ENCODE results near the gene FRS2.

The FRS2 gene

DNA sequence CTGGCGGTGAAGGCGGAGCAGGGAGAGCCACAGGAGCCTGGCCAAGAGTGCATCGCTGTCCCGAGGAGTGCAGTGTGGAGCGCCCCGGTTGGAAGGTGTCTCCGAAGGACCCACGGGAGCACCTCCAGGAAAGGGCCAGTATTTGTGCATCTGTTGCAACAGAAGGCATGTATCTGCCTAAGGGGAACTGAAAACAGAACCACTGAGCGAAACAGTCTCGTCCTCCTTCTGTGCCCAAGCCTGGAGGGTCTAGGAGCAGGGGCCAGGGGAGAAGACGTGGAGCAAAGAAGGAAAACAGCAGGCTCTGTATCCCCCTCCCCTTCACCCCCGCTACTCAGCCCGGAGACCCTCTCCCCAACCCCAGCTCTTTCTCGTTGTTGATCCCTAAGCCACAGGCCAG, 145.8 kb downstream of the FRS2 start:
- TF ChIP-seq, protein P1, sequence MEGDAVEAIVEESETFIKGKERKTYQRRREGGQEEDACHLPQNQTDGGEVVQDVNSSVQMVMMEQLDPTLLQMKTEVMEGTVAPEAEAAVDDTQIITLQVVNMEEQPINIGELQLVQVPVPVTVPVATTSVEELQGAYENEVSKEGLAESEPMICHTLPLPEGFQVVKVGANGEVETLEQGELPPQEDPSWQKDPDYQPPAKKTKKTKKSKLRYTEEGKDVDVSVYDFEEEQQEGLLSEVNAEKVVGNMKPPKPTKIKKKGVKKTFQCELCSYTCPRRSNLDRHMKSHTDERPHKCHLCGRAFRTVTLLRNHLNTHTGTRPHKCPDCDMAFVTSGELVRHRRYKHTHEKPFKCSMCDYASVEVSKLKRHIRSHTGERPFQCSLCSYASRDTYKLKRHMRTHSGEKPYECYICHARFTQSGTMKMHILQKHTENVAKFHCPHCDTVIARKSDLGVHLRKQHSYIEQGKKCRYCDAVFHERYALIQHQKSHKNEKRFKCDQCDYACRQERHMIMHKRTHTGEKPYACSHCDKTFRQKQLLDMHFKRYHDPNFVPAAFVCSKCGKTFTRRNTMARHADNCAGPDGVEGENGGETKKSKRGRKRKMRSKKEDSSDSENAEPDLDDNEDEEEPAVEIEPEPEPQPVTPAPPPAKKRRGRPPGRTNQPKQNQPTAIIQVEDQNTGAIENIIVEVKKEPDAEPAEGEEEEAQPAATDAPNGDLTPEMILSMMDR (IDR thresholded peaks at IDR 0.05; ENCODE audit: extremely low read depth, insufficient read depth, missing control alignments): no peak
- in situ Hi-C loops (cut with MboI; ENCODE audit: low pct_unique_long_range_greater_than_20kb, low sequenced_read_pairs, unreplicated experiment): no loop called here
- DNase-seq (ENCODE audit: low spot score): no peak

DNA sequence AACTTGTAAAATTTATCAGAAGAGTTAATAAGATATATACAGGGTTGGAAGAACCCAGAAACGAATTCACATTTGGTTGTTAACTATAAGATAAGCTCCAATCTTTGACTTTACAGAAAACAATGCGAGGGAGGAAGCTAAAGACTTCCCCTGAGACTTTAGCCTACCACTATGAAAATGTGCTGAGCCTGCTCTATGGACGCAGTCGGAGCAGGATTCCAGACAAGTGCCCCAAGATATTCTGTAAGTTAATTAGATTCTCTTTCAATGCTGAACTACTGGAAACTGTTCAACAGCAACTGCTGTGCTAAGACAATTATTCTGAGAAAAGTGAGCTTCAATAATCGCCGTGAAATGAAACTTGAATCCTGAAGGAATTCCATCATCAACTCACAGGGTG, 148.9 kb downstream of the FRS2 start:
- TF ChIP-seq, protein P1 (IDR thresholded peaks at IDR 0.05; ENCODE audit: extremely low read depth, insufficient read depth, missing control alignments): no peak
- in situ Hi-C loops (cut with MboI; ENCODE audit: low pct_unique_long_range_greater_than_20kb, low sequenced_read_pairs, unreplicated experiment): no loop called here
- no peak for DNase-seq (ENCODE audit: low spot score)

DNA sequence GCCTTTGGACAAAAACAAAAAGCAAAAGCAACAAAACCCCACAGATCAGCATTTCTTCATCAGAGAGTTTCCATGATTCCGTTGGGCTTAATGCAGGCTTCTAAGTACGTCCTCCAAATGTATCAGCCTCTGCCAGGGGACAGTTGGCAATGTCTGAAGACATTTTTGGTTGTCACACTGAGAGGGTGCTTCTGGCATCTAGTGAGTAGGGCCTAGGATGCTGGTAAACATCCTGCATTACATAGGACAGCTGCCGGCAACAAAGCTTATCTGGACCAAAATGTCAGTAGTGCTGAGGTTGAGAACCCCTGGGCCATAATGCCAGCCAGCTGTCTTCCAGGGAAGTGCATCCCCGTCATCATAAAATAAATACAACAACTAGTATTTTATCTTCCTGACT, 149.9 kb downstream of the FRS2 start:
- DNase-seq (ENCODE audit: low spot score): no peak
- TF ChIP-seq, protein P1 (IDR thresholded peaks at IDR 0.05; ENCODE audit: extremely low read depth, insufficient read depth, missing control alignments): no peak
- in situ Hi-C loops (cut with MboI; ENCODE audit: low pct_unique_long_range_greater_than_20kb, low sequenced_read_pairs, unreplicated experiment): no loop called here

DNA sequence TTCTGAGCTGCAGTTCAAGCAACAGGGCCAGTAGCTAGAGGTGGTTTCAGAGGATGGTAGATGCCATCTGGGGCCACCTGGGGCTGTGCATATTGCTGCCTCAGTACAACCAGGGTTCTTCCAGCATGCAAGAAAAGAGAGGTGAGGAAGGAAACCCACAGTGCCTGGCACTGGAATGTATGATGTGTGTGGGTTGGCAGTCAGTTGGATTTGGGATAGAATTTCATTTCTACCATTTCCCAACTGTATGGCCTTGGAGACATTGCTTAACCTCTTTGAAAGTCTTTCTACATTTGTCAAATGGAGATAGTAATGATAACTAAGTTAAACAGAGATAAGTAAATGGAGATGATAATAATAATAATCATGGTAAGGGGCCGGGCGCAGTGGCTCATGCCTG, 150.7 kb downstream of the FRS2 start:
- no peak for DNase-seq (ENCODE audit: low spot score)
- in situ Hi-C loops (cut with MboI; ENCODE audit: low pct_unique_long_range_greater_than_20kb, low sequenced_read_pairs, unreplicated experiment): no loop called here
- TF ChIP-seq, protein P1 (IDR thresholded peaks at IDR 0.05; ENCODE audit: extremely low read depth, insufficient read depth, missing control alignments): no peak

DNA sequence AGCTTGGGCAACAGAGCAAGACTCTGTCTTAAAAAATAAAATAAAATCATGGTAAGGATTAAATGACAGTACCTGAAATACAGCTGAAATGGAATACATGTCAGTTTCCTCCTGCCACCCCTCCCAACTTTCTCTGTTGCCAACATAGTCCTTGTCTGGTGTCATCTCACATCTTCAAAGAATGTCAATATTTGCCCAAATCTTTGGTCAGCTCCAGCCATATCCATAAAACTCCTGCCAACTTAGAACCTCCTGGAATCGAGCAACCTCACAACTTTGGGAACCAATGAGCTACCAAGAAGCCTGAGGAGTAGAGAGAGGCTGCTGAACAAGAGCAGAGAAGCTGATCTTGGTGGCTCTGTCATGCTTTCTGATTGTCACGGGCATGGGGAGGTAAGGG, 151.4 kb downstream of the FRS2 start:
- in situ Hi-C loops (cut with MboI; ENCODE audit: low pct_unique_long_range_greater_than_20kb, low sequenced_read_pairs, unreplicated experiment): no loop called here
- TF ChIP-seq, protein P1 (IDR thresholded peaks at IDR 0.05; ENCODE audit: extremely low read depth, insufficient read depth, missing control alignments): no peak
- no peak for DNase-seq (ENCODE audit: low spot score)

DNA sequence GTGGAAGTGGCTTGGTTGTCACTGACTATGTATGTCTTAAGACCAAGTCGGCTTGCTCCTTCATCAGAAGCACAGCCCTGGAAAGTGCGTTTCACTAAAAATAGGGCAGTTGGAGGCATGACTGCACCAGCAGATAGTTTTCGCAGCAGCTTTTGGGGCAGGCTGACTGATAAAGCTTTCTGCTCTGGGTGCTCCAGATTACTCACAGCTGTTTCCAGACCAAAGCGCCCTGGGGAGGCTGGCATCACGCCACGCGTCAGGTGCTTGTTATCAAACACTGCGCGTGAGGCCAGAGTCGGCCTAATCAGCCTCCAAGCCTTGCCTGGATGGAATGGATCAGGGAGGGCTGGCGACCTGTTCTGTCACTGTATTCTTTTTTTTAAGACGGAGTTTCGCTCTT, 153.8 kb downstream of the FRS2 start:
- DNase-seq (ENCODE audit: low spot score): no peak
- TF ChIP-seq, protein P1 (IDR thresholded peaks at IDR 0.05; ENCODE audit: extremely low read depth, insufficient read depth, missing control alignments): no peak

DNA sequence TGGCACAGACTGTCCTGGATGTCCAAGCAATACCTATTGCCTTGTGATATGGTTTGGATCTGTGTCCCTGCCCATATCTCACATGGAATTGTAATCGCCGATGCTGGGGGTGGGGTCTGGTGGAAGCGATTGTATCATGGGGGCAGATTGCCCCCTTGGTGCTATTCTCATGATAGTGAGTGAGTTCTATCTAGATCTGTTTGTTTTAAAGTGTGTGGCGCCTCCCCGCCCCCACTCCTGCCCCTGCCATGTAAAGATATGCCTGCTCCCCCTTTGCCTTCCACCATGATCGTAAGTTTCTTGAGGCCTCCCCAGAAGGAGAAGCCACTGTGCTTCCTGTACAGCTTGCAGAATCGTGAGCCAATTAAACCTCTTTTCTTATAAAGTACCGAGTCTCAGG, 157.3 kb downstream of the FRS2 start:
- no peak for DNase-seq (ENCODE audit: low spot score)
- TF ChIP-seq, protein P1 (IDR thresholded peaks at IDR 0.05; ENCODE audit: extremely low read depth, insufficient read depth, missing control alignments): no peak
- in situ Hi-C loops (cut with MboI; ENCODE audit: low pct_unique_long_range_greater_than_20kb, low sequenced_read_pairs, unreplicated experiment): no loop called here

More for the DNA sequence above, 153.8 kb downstream of the FRS2 start:
- in situ Hi-C loops (cut with MboI; ENCODE audit: low pct_unique_long_range_greater_than_20kb, low sequenced_read_pairs, unreplicated experiment): no loop called here

All from GM13977 (cell line).